Measurements from ENCODE around the gene LSM6.

- TF ChIP-seq, protein P1, sequence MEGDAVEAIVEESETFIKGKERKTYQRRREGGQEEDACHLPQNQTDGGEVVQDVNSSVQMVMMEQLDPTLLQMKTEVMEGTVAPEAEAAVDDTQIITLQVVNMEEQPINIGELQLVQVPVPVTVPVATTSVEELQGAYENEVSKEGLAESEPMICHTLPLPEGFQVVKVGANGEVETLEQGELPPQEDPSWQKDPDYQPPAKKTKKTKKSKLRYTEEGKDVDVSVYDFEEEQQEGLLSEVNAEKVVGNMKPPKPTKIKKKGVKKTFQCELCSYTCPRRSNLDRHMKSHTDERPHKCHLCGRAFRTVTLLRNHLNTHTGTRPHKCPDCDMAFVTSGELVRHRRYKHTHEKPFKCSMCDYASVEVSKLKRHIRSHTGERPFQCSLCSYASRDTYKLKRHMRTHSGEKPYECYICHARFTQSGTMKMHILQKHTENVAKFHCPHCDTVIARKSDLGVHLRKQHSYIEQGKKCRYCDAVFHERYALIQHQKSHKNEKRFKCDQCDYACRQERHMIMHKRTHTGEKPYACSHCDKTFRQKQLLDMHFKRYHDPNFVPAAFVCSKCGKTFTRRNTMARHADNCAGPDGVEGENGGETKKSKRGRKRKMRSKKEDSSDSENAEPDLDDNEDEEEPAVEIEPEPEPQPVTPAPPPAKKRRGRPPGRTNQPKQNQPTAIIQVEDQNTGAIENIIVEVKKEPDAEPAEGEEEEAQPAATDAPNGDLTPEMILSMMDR (IDR thresholded peaks at IDR 0.05), result no peak
- TF ChIP-seq POLR2A (IDR thresholded peaks at IDR 0.05), result no peak
Measured at GRCh38 chr4:146154057-146154456, 21.5 kb upstream of the LSM6 start.
